ENCODE results near the gene NR0B1. TPM values are rescaled to one million over a fixed set of nuclear protein-coding genes. Genes with fewer than 3 reads are reported as not detected.

NR0B1 gene, protein sequence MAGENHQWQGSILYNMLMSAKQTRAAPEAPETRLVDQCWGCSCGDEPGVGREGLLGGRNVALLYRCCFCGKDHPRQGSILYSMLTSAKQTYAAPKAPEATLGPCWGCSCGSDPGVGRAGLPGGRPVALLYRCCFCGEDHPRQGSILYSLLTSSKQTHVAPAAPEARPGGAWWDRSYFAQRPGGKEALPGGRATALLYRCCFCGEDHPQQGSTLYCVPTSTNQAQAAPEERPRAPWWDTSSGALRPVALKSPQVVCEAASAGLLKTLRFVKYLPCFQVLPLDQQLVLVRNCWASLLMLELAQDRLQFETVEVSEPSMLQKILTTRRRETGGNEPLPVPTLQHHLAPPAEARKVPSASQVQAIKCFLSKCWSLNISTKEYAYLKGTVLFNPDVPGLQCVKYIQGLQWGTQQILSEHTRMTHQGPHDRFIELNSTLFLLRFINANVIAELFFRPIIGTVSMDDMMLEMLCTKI
- not detected in 2 replicates for total RNA-seq

GRCh38 chrX:30309139-30309571 lies at the start of gene NR0B1:
NR0B1 (minus strand) TSS chrX:30309390; CDS start chrX:30309363, 27 bp downstream.
- DNase-seq (ENCODE audit: low read depth in 2 of 2): no peak

- no peak for DNase-seq (ENCODE audit: low read depth in 2 of 2)
Measured at GRCh38 chrX:30349946-30350345, 40.8 kb upstream of the NR0B1 start.

GRCh38 chrX:30343206-30343605 lies 34.0 kb upstream of the NR0B1 start:
- DNase-seq (ENCODE audit: low read depth in 2 of 2): no peak

DNA sequence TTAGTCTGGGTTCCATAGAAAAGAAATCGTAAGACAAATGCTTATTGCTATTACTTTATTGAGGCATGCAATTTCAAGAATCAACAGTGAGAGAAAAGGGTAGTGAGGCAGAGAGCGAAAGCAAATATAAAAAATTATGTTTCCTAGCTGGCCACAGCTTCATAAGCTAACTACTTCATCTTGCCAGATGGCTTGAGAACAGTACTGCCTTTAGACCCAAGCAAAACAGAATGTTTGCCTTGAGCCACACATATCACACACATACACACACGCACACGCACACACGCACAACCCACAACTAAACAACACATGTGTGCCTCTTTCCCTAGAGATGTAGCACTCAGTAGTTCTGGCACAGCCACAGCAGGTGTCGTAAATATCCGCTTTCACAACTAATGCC lies 31.6 kb upstream of the NR0B1 start:
- DNase-seq (ENCODE audit: low read depth in 2 of 2): no peak

- no peak for DNase-seq (ENCODE audit: low read depth in 2 of 2)
Measured at GRCh38 chrX:30327762-30328161, 18.6 kb upstream of the NR0B1 start.

- DNase-seq (ENCODE audit: low read depth in 2 of 2): no peak
Measured at GRCh38 chrX:30317308-30317707, 8.1 kb upstream of the NR0B1 start.

- no peak for DNase-seq (ENCODE audit: low read depth in 2 of 2)
Measured at GRCh38 chrX:30313322-30313721, 4.1 kb upstream of the NR0B1 start.

GRCh38 chrX:30312858-30313257 lies 3.7 kb upstream of the NR0B1 start:
- no peak for DNase-seq (ENCODE audit: low read depth in 2 of 2)

- DNase-seq (ENCODE audit: low read depth in 2 of 2): no peak
Measured at GRCh38 chrX:30310429-30311206, 1.4 kb upstream of the NR0B1 start.

DNA sequence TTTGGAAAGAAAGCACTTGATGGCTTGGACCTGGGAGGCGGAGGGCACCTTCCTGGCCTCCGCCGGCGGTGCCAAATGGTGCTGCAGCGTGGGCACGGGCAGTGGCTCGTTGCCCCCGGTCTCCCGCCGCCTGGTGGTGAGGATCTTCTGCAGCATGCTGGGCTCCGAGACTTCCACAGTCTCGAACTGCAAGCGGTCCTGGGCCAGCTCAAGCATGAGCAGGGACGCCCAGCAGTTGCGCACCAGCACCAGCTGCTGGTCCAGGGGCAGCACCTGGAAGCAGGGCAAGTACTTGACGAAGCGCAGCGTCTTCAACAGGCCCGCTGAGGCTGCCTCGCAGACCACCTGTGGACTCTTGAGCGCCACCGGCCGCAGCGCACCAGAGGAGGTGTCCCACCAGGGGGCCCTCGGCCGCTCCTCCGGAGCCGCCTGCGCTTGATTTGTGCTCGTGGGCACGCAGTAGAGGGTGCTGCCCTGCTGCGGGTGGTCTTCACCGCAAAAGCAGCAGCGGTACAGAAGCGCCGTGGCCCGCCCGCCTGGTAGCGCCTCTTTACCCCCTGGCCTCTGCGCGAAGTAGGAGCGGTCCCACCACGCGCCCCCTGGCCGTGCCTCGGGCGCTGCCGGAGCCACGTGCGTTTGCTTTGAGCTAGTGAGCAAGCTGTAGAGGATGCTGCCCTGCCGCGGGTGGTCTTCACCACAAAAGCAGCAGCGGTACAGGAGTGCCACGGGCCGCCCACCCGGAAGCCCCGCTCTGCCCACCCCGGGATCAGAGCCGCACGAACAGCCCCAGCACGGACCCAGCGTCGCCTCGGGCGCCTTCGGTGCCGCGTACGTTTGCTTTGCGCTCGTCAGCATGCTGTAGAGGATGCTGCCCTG lies 689 bp downstream of the NR0B1 start:
- peak in 1 of 2 donors; percentile 16 for DNase-seq (ENCODE audit: low read depth in 2 of 2)

- no peak for DNase-seq (ENCODE audit: low read depth in 2 of 2)
Measured at GRCh38 chrX:30307466-30307865, 1.7 kb downstream of the NR0B1 start.

DNA sequence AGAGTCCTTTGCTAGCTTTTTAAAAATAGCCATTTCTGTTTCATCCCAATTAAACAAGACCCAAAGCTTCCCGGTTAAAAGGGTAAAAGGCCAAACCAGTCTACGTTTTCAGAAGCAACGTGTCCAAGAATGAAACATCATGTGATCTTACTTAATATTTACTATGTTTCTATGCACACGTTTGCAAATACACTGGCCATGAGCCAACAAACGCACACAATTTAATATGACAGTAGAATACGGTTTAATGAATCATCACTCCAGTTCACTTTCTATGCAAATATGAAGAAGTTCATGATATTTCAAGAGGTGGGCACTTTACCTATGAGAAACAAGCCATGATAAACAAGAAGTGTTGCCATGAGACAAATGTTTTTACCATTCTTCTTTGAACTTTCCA lies 4.3 kb downstream of the NR0B1 start:
- peak in 1 of 2 donors; percentile 5 for DNase-seq (ENCODE audit: low read depth in 2 of 2)

- DNase-seq (ENCODE audit: low read depth in 2 of 2): peak in 1 of 2 donors; percentile 6
Measured at GRCh38 chrX:30302956-30303355, 6.2 kb downstream of the NR0B1 start.

DNA sequence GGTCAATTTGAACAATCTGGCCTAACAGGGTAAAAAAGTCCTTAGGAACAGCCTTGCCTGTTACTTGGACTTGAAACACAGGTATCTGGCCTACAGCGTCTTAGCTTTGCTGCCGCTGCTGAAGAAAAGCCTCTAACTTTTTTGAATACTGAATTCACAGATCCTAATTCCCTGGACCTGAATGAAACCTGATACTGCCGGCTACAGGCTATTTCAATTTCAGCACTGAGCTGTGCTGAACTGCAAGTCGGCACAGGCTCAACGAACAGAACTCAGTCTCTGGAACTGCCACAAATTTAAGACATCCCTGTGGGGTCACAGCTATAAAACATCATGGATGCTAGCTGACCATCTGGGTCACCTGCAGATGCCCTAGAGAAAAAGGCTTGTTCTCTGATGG lies 7.2 kb downstream of the NR0B1 start:
- DNase-seq (ENCODE audit: low read depth in 2 of 2): no peak

GRCh38 chrX:30301208-30301607 lies 8.0 kb downstream of the NR0B1 start:
- no peak for DNase-seq (ENCODE audit: low read depth in 2 of 2)

GRCh38 chrX:30296408-30297254 lies 12.6 kb downstream of the NR0B1 start:
- no peak for DNase-seq (ENCODE audit: low read depth in 2 of 2)

DNA sequence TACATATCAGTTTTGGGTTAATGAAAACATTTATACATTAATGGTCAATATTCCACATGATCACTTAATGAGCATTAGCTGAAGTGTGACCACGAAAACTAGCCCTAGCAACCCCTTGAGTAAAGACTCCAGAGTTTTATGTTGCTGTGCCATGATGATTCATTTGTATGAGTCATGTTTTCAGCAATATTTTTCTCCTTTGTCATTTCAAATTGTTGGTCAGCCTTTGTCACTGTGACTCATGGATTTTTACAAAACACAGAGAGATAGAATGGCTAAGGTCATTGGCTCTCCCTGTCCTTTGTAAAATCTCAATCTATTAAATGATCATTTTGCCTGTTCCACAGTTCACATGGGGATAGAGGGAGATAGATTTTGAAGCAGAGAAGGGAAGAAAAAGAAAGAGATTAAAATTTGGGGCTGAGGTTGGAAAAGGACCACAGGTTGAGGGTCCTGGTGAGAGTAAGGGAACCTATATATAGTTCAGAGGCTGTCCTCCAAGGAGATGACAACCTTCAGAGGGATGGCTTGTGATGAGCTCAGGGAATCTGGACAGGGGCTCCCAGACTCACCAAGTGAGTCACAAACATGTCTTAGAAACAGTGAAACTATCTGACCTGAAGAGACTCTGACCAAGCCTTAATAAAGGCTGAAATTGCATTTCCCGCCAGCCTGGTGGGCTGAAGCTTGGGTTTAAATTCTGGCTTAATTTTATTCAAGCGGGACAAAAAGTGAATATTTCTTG lies 25.6 kb downstream of the NR0B1 start:
- DNase-seq (ENCODE audit: low read depth in 2 of 2): peak; percentile 87 to 92

- peak in 1 of 2 donors; percentile 16 for DNase-seq (ENCODE audit: low read depth in 2 of 2)
Measured at GRCh38 chrX:30282527-30282926, 26.7 kb downstream of the NR0B1 start.

DNA sequence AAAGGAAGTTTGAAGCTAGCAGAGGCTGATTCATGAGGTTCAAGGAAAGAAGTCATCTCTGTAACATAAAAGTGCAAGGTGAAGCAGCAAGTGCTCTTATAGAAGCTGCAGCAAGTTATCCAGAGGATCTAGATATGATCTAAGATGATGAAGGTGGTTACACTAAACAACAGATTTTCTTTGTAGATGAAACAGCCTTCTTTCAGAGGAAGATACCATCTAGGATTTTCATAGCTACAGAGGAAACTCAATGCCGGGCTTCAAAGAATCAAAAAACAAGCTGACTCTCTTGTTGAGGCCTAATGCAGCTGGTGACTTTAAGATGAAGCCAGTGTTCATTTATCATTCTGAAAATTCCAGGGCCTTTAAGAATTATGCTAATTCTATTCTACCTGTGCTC lies 28.8 kb downstream of the NR0B1 start:
- no peak for DNase-seq (ENCODE audit: low read depth in 2 of 2)

DNA sequence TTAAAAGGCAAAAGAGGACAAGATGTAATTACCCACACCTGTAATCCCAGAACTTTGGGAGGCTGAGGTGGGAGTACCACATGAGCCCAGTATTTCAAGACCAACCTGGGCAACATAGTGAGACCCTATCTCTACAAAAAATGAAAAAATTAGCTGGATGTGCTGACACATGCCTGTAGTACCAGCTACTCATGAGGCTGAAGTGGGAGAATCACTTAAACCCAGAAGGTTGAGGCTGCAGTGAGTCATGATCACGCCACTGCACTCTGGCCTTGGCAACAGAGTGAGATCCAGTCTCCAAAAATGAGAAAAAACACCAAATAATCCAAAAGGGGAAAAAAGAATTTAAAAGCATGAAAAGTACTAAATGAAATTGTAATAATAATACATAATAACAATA lies 30.8 kb downstream of the NR0B1 start:
- DNase-seq (ENCODE audit: low read depth in 2 of 2): peak in 1 of 2 donors; percentile 25
